GM04503 (cell line): ENCODE measurements around the gene FLYWCH1.

Experiments used
- DNase-seq: peaks from one replicate; pipeline ENCODE4 v3.0.0-alpha.2; 2012; ENCODE audit warnings: low read depth

Gene FLYWCH1

DNA sequence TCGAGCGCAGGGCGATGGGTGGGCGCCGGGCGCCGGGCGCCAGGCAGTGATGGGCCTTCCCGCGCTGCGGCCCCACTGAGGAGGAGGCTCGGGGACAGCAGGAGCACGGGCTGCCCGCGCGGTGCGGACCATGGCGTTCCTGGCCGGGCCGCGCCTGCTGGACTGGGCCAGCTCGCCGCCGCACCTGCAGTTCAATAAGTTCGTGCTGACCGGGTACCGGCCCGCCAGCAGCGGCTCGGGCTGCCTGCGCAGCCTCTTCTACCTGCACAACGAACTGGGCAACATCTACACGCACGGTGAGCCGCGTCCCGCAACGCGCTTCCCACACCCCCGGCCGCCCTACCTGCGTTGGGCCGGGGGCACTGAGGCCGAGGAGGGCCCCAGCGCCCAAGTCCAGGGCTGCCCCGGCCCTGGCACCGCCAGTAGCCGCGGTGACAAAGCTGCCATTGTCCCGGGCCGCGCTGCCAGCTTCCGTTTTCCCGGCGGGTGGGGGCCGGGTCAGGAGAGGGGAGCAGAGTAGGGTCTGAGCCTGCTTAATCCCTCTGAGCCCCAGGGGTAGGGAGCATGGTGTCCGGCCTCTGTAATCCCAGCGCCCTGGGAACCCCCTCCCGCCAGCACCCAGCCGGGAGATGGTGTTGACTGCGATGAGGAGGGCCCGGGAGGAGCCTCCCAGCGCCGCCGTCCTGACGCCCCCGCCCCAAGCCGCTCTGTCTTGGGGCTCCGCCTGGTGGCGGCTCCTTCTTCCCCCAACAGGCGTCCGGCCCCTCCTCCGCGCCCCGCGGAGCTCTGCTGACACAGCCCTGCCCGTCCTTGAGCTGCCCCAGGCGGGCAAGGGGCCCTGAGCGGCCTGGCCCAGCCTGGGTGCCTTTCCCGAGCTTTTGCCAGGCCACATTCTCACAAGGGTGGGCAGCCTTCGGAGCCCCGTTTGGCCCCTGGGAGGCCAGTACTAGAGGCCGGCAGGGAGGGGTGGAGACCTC is 58.1 kb downstream of the FLYWCH1 start:
- DNase-seq, result no peak

DNA sequence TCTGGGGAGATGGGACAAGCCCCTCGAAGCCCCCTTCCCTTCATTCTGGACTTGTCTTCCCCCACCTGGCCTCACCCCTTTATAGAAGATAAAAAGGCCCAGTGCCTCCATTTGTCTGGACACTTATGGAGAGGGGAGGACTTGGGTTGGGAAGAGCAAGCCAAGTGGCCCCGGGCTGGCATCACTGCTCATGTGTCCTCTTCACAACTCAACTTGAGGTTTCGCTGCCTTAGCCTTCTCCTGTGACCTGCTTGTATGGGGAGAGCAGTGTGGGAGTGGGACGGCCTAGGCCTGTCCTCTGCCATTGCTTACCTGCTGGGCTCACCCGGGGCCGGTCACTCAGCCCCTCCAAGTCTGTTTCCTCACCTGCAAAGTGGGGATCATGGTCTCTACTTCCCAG is 58.8 kb downstream of the FLYWCH1 start:
- DNase-seq, result no peak

DNA sequence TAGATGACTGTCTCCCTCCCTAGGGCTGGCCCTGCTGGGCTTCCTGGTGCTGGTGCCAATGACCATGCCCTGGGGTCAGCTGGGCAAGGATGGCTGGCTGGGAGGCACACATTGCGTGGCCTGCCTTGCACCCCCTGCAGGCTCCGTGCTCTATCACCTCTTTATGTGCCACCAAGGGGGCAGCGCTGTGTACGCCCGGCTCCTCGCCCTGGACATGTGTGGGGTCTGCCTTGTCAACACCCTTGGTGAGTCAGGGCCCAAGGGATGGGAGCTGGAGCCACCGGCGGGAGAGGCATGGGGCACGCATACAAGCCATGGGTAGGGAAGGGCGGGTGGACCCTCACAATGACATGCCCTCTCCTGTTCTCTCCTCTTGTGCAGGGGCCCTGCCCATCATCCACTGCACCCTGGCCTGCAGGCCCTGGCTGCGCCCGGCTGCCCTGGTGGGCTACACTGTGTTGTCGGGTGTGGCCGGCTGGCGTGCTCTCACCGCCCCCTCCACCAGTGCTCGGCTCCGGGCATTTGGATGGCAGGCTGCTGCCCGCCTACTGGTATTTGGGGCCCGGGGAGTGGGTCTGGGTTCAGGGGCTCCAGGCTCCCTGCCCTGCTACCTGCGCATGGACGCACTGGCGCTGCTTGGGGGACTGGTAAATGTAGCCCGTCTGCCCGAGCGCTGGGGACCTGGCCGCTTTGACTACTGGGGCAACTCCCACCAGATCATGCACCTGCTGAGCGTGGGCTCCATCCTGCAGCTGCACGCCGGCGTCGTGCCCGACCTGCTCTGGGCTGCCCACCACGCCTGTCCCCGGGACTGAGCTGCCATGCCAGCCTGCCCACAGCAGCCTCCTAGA is 59.6 kb downstream of the FLYWCH1 start:
- DNase-seq, result no peak

DNA sequence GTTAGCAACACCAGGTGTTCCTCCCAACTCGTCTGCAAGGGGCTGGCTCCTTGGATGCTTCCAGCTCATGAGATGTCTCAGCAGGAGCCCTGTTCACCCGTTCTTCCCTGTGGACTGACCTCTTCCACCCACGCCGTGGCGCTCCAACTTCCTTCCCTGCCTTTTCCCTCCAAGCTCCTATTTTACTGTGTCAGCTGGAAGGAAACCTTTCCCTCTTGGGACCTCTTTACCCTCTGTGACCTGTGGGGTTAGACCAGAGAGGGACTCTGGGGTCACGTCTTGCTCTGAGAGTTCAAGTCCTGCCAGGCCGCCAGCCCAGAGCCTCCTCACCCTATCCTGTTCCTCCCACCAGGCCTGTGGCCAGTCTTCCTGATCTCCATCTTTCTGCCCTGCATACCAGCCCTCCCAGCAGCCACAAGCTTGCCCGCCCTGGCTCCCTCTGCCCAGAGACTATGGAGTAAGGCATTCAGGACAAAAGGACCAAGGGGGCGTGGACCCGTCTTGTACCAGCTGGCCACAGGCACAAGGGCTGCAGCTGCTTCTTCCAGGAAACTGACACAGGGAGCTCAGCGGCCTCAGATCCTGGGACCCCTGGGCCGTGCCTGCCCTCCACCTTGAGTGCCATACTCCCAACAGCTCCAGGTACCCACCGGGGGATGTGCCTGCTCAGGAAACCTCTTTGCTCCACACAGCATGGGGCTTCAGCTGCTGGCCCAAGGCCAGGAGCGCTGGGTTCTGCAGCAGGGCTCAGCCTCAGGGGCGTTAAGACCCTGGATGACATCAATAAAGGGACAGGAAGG is 60.5 kb downstream of the FLYWCH1 start:
- no peak for DNase-seq

DNA sequence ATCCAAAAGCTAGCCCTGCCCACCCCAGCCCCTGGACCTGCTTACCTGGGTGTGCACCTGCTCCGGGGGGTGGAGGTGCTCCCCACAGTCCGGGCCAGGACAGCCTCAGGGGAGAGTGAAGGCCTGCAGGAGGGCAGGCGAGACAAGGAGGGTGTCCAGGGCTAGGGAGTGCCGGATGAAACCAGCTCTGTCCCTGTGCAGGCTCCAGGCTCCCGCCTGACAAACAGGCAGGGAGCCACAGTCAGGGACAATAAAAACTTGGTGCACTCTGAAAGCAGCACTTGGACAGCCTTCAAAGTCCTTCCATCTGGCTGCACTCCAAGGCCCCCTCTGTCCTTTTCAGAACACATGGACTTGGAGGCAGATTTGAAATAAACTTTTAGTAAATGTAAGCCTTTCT is 61.4 kb downstream of the FLYWCH1 start:
- no peak for DNase-seq

DNA sequence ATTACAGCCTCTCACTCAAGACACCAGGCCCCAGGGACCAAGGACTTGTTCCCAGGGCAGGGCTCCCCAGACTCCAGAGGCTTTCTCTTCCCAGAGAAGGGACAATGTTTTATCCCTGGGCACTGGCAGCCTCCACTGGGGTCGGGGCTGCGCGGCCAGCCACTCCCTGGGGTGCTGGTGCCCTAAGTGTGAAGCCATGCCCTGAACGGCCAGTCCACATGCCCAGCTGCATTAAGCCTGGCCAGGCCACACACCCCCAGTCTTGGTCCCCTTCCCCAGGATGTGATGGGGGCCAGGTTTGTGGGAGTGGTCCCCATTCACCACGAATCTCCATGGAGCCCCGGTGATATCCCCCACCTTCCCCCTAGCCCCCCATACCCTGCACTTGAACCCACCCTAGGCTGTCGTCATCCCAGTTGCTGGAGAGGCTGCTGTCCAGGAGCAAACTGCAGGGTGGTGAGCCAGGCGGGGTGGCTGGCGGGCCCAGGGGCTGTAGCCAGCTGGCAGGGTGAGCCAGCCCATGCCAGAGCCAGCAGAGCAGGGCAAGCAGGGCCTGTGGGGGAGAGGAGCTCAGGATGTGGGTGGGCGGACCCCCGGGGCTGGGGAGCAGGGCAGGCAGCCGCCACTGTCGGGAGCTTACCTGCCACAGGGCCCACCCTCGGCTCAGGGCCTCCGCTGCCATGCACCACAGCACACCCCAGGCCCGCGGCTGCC is 62.0 kb downstream of the FLYWCH1 start:
- no peak for DNase-seq

DNA sequence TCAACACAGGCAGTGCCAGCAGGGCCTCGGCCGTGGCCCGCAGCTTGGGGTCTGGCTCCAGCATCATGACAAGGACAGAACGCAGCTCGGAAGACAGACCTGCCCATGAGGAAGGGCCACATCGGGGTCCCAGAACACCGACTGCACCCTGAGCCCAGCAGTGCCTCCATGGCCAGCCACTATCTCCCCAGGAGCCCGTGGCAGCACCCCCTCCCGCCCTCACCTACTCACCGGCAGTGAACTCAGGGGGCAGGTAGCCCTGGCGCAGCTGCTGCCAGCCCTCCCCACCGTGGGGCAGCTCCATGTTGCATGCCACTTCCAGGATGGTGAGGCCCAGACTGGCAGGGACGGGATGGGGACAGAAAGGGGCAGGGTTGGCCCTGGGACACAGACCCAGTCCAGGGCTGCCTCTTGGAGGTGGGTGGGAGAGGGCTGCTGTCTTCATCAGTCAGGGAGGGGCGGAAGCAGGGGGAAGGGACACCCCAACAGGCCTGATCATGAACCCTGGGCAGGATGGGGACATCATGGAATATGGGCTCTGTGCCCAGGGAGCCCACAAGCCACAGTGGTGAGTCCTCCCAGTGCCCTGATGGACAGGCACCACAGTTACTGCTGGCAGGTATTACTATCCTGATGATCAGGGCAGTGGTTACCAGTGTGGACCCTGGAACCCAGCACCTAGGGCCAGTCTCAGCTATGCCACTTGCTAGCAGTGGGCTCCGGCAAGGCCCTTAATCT is 62.8 kb downstream of the FLYWCH1 start:
- no peak for DNase-seq

DNA sequence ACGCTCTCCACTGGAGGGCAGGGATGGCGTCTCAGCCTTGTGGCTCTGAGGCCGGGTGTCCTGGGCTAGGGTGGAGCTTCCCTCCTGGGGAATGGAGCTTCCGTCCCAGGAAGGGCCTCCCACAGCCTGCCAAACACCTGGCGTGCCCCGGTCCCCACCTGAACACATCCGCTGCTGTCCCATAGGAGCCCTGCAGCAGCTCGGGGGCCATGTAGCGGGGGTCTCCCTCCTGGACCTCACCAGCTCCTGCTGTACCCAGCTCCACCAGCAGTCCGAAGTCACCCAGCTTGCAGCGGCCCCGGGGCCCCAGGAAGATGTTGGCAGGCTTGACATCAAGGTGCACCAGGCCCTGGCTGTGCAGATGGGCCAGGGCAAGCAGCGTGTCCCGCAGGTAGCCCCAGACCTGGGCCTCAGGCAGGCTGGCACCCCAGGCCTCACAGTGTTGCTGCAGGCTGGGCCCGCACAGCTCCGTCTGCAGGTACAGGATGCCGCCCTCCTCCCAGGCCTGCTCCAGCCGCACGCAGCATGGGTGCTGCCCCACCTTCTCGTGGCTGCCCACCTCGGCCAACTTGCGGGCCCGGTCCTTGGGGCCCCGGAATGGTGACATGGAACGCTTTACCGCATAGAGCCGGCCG is 63.5 kb downstream of the FLYWCH1 start:
- DNase-seq, result no peak

DNA sequence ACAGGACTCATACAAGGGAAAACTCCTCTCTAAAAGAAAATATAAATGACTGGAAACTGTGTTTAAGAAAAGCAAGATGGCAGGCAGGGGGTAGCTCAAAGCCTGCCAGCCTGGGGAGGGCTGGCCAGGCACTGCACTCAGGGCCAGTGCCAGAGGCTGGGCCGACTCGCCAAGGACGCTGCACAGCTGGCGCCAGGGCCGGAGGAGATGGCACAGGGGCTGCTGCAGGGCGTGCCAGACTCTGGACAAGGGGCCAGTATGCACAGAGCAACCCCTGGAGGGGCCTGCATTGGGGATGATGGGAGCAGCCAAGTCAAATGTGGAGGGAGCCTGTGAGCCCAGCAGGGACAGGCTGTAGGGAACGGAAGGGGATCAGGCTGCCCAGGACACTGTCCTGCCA is 64.5 kb downstream of the FLYWCH1 start:
- no peak for DNase-seq

DNA sequence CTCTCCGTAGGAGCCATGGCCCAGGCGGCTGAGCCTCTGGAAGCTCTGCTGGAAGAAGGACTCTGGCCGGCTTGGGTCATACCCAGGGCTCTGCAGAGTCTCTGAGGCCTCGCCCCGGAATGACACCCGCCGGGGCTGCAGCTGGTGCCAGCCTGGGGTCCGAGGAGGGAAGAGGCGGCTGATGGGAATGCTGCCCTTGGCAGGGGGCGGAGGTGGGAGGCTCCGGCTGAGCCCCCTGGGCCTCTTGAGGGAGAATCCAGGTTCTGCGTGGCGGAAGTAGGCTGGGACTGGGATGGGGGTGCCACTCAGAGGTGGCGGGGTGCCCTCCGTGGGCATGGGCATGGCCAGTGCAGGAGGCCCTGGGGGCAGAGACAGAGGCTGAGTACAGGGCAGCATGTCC is 64.9 kb downstream of the FLYWCH1 start:
- no peak for DNase-seq

DNA sequence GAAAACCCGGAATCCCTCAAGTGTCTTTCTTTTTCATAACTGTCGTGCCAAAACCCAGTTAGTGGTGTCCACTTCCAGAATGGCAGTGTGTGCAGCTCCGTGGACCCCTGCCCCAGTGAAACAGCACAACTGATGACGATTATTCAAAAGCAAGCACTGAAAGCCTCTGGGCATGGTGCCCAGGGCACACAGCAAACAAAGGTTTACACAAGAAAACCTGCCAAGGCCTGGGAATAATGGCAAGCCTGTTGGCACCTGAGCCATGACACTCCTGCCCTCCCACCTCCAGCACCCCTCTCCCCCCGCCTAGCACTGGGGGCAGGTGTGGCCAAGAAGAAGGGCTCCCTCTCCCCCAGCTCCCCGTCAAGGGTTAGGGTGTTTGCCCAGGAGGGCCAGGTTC is 65.7 kb downstream of the FLYWCH1 start:
- no peak for DNase-seq

DNA sequence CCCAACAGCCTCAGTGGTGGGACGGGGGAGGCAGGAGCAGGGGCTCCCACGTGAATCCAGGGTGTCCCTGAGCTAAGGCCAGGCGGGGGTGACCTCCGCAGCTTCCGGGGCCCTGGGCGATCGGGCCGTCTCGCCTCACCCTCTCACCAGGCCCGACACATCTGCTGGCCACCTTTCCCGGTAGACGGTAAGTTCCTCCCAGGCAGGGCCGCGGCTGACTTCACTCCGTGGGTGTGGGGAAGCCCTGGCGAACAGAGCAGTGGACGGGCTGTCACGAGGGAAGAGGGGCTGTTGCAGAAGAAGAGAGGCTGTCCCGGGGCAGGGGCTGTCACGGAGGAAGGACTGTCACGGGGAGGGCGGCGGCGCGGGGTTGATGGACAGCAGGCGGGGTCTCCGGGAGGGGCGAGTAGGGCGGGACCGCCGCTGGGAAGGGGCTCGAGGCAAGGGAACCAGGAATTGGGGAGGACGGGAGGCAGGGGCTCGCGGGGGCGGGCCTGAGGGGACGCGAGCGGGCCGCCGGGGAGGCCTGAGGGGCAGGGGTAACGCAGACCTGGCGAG is 68.0 kb downstream of the FLYWCH1 start:
- no peak for DNase-seq

DNA sequence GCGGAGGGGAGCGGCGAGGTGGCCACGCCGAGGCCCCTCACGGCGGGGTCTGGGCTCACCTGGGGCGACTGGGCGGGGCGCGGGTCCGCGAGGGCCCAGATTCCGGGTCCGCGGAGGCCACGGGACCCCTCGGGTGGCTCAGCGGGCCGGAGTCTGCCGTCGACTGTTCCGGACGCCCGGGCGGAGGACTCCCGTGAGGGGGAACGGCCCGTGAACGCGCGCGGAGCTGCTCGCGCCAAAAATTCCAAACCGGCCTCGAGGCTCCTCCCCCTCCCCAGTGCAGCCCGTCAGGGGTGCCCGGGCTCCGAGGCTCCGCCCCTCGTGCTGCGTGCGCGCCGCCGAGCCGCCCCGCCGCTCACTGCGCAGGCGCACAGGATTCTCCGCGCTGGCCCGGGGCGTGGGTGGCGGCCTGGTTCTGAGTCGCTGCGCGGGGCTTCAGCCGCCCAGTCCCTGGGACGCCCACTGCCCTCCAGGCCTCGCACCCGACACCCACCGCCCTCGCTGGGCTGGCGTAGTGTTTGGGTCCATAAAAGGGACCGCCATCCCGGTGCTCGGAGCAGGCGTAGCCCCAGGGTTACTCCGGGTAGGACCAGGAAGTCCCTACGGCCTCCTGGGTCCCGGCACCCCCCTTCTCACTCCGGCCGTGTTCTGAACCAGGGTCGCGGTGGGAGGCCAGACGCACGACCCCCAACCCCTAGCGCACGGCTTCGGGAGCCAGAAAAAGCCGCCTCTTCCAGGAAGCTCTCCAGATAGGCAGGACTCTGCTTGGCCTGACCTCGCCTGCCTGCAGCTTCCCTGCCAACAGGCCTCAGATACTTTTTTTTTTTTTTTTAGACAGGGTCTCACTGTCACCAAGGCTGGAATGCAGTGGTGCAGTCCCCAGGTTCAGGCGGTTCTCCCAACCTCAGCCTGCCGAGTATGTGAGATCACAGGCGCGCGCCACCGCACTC is 68.8 kb downstream of the FLYWCH1 start, which contains the start of gene PKMYT1:
PKMYT1 (minus strand) TSS at position 220 of the 950 bp plus-strand sequence. CDS start 789 bp downstream, outside the sequence.
- DNase-seq, result peak; percentile 37

DNA sequence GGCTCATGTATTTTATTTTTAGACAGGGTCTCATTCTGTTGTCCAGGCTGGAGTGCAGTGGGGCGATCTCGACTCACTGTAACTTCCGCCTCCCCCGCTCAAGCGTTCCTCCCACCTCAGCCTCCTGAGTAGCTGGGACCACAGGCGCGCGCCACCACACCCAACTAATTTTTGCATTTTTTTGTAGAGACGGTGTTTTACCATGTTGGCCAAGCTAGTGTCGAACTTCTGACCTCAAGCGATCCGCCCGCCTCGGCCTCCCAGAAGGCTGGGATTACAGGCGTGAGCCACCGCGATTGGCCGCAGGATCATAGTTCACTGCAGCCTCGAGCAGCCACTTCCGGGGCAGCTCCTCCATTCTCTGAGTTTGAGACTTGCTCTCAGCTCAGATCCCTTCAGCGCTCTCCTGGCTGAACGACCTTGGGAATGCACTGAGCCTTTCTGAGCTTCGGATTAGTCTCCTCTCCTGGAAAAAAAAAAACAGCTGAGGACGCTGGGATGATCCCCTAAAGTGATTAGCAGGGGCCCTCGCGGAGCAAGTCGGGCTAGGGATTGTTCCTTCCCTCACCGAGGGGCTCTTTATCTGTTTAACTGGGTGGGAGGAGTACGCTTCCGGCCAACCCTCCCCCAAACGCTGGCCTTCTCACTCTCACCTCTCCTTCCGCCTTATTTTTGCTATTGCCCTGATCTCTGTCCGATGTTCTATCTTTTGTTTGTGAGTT is 69.6 kb downstream of the FLYWCH1 start:
- no peak for DNase-seq

DNA sequence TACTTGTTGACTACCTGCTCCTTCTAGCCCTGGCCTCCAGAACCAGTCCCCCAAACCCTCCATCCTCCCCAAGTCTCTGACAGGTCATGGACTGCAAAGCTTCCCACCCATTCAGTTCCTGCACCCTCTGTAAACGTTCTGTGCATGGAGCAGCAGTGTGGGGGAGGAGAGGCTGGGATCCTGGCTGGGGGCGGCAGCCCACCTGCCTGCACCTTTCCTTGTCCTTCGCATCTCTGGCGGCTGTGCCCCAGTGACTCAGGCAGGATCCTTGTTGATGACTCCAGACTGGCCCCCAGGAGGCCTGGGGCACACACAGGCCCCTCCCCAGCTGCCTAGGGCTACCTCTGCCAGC is 70.1 kb downstream of the FLYWCH1 start:
- no peak for DNase-seq

DNA sequence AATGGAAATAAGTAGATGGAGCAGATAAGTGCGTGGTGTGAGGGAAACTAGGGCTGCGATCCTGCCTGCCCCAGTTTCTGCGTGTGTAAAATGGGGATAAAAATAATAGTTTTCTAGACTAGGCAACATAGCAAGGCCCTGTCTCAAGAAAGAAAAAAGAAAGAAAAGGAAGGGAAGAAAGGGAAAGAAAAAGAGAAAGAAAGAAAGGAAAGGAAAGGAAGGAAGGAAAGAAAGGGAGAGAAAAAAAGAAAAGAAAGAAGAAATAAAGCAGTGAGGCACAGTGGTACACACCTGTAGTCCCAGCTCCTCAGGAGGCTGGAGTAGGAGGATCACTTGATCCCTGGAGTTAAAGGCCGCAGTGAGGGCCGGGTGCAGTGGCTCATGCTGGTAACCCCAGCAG is 70.7 kb downstream of the FLYWCH1 start:
- no peak for DNase-seq

DNA sequence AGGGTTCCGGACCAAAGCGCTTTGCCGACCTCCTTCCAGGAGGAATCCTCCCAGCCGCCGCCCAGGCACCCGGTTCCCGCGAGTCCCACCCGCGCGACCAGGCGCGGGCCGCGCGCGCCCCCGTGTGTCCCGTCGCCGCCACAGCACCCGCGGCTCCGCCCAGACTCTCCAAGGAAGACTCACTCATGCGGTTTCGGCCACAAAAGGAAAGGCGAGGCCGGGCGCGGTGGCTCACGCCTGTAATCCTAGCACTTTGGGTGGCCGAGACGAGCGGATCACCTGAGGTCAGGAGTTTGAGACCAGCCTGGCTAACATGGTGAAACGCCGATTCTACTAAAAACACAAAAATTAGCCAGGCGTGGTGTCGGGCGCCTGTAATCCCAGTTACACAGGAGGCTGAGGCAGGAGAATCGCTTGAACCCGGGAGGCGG is 72.0 kb downstream of the FLYWCH1 start:
- peak; percentile 27 for DNase-seq

DNA sequence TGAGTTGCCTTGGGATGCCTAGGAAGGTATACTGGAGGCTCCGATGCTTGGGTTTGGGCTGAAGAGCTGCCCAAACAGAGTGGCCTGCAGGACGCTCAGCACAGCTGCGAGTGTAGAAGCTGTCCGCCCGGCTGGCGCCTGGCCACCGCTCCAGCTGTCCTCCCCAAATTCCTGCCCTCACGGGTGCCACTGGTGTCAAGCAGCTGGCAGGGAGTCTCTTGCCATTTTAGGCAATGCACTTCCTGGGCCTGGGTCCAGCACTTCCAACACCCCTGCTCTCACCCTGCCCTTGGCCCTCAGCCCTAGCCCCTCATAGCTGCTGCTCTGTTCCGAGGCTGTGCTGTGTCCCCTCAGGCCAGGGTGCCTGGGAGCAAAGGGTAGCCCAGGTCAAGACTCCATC is 73.7 kb downstream of the FLYWCH1 start:
- DNase-seq, result no peak
